ENCODE data around the gene CCR5AS.

DNA sequence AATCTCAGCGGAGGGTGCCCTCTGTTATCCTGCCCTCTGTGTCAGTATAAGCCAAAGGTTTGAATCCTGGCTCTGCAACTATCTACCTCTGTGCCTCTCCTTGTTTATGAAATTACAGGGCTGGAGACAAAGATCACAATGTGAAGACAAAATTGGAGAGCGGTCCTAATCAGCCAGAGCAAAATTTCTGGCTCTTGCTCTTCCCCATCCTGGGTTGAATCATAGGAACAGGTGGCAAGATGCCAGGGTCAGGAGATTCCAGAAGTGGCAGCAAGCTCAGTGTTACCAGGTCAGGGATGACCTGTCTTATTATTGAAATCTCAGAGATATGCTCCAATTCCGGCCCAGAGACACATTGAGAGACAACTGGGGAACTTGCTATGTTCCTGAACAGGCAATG is 55.2 kb downstream of the CCR5AS start:
- TF ChIP-seq YY1 (IDR thresholded peaks at IDR 0.05; ENCODE audit: insufficient read depth, insufficient read length) (no peak), ZNF274 (IDR thresholded peaks at IDR 0.05; ENCODE audit: low read depth, low read length) (no peak)
